GM12878 (cell line): Measurements from ENCODE around the gene TMEM79.

Experiments
- EZH2 ChIP-seq: IDR thresholded peaks from 2 replicates; pipeline ENCODE4 v1.6.1; 2012; ENCODE audit warnings: low read depth, mild to moderate bottlenecking, control low read depth, inconsistent platforms, low read length, borderline replicate concordance; ENCODE audit not compliant: control insufficient read depth
- MAX ChIP-seq: IDR thresholded peaks from 2 replicates; pipeline ENCODE4 v1.6.1; 2012; ENCODE audit warnings: low read depth, low read length, improper control_type of control experiment
- NR2C2 ChIP-seq: IDR thresholded peaks from 2 replicates; pipeline ENCODE4 v1.6.1; 2011; ENCODE audit warnings: borderline replicate concordance, low read depth; ENCODE audit not compliant: control insufficient read depth, insufficient read length
- POLR2A ChIP-seq: IDR thresholded peaks from 2 replicates; pipeline ENCODE4 v1.6.1; 2011; ENCODE audit warnings: low read depth, mild to moderate bottlenecking, low read length
- POLR2AphosphoS5 ChIP-seq: IDR thresholded peaks from 2 replicates; pipeline ENCODE4 v1.6.1; 2011; ENCODE audit warnings: mild to moderate bottlenecking, low read length, inconsistent platforms
- RAD21 ChIP-seq: IDR thresholded peaks from 2 replicates; pipeline ENCODE4 v1.6.1; 2011; ENCODE audit warnings: mild to moderate bottlenecking, low read depth, low read length, moderate library complexity; ENCODE audit not compliant: insufficient read depth
- RCOR1 ChIP-seq: conservative IDR thresholded peaks from 2 replicates; pipeline ENCODE4 v1.6.1; 2012; ENCODE audit warnings: low read depth, low read length, improper control_type of control experiment
- RELA ChIP-seq: fragments of 450-650 bp; IDR thresholded peaks from 2 replicates; pipeline ENCODE4 v1.8.0; 2014; ENCODE audit warnings: borderline replicate concordance; ENCODE audit not compliant: partially characterized antibody
- TCF12 ChIP-seq: IDR thresholded peaks from 2 replicates; pipeline ENCODE4 v1.6.1; 2011; ENCODE audit warnings: low read depth, mild to moderate bottlenecking, low read length
- YY1 ChIP-seq: IDR thresholded peaks from 2 replicates; pipeline ENCODE4 v1.6.1; 2011; ENCODE audit warnings: low read depth, mild to moderate bottlenecking, low read length
- TF ChIP-seq, protein P1 (sequence below): IDR thresholded peaks from 2 replicates; pipeline ENCODE4 v1.6.1; 2012; ENCODE audit warnings: low read depth, low read length, improper control_type of control experiment
- TF ChIP-seq, protein P2 (sequence below), 3 experiments: IDR thresholded peaks in 2 of 3; conservative IDR thresholded peaks in 1 of 3; 2 replicates each; pipeline ENCODE4 v1.5.1; 2011; ENCODE audit warnings: low read depth in 3 of 3, low read length in 3 of 3, mild to moderate bottlenecking in 3 of 3, control low read depth in 2 of 3, moderate library complexity in 2 of 3, inconsistent platforms in 1 of 3, mixed read lengths in 1 of 3; ENCODE audit not compliant: control insufficient read depth in 2 of 3, insufficient read depth in 1 of 3; ENCODE audit errors: extremely low read depth in 1 of 3
- TF ChIP-seq, protein P3 (sequence below): IDR thresholded peaks from 2 replicates; pipeline ENCODE4 v1.6.1; 2011; ENCODE audit warnings: borderline replicate concordance, low read depth, mild to moderate bottlenecking, moderate library complexity, mixed read lengths, low read length; ENCODE audit not compliant: insufficient read depth; ENCODE audit errors: extremely low read length
- TF ChIP-seq, protein P4 (sequence below): fragments of 150-350 bp; IDR thresholded peaks from 2 replicates; pipeline ENCODE4 v1.6.1; 2014; ENCODE audit warnings: mild to moderate bottlenecking, low read depth, low read length

GRCh38 chr1:156244712-156245111 is 39.4 kb upstream of the TMEM79 start:
- no peak for TF ChIP-seq MAX
- TF ChIP-seq POLR2A = no peak
- no peak for TF ChIP-seq RAD21
- no peak for TF ChIP-seq EZH2
- TF ChIP-seq, protein P1, sequence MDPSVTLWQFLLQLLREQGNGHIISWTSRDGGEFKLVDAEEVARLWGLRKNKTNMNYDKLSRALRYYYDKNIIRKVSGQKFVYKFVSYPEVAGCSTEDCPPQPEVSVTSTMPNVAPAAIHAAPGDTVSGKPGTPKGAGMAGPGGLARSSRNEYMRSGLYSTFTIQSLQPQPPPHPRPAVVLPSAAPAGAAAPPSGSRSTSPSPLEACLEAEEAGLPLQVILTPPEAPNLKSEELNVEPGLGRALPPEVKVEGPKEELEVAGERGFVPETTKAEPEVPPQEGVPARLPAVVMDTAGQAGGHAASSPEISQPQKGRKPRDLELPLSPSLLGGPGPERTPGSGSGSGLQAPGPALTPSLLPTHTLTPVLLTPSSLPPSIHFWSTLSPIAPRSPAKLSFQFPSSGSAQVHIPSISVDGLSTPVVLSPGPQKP = no peak
- no peak for TF ChIP-seq RCOR1
- no peak for TF ChIP-seq NR2C2
- TF ChIP-seq, protein P2, sequence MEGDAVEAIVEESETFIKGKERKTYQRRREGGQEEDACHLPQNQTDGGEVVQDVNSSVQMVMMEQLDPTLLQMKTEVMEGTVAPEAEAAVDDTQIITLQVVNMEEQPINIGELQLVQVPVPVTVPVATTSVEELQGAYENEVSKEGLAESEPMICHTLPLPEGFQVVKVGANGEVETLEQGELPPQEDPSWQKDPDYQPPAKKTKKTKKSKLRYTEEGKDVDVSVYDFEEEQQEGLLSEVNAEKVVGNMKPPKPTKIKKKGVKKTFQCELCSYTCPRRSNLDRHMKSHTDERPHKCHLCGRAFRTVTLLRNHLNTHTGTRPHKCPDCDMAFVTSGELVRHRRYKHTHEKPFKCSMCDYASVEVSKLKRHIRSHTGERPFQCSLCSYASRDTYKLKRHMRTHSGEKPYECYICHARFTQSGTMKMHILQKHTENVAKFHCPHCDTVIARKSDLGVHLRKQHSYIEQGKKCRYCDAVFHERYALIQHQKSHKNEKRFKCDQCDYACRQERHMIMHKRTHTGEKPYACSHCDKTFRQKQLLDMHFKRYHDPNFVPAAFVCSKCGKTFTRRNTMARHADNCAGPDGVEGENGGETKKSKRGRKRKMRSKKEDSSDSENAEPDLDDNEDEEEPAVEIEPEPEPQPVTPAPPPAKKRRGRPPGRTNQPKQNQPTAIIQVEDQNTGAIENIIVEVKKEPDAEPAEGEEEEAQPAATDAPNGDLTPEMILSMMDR (IDR thresholded peaks at IDR 0.05 in 2 of 3, conservative IDR thresholded peaks at IDR 0.05 in 1 of 3; ENCODE audit: control insufficient read depth in 2 of 3, extremely low read depth in 1 of 3, insufficient read depth in 1 of 3, low read depth in 3 of 3, low read length in 3 of 3) = no peak
- no peak for TF ChIP-seq YY1
- TF ChIP-seq, protein P3, sequence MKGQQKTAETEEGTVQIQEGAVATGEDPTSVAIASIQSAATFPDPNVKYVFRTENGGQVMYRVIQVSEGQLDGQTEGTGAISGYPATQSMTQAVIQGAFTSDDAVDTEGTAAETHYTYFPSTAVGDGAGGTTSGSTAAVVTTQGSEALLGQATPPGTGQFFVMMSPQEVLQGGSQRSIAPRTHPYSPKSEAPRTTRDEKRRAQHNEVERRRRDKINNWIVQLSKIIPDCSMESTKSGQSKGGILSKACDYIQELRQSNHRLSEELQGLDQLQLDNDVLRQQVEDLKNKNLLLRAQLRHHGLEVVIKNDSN = no peak
- no peak for TF ChIP-seq TCF12
- TF ChIP-seq, protein P4, sequence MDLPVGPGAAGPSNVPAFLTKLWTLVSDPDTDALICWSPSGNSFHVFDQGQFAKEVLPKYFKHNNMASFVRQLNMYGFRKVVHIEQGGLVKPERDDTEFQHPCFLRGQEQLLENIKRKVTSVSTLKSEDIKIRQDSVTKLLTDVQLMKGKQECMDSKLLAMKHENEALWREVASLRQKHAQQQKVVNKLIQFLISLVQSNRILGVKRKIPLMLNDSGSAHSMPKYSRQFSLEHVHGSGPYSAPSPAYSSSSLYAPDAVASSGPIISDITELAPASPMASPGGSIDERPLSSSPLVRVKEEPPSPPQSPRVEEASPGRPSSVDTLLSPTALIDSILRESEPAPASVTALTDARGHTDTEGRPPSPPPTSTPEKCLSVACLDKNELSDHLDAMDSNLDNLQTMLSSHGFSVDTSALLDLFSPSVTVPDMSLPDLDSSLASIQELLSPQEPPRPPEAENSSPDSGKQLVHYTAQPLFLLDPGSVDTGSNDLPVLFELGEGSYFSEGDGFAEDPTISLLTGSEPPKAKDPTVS = no peak
- no peak for TF ChIP-seq RELA
- TF ChIP-seq POLR2AphosphoS5 = no peak
